ENCODE results near the gene MACROH2A2.

The MACROH2A2 gene

GRCh38 chr10:70118196-70118595, 65.5 kb downstream of the MACROH2A2 start:
- no peak overlapping the region for H4K8ac ChIP-seq (ENCODE audit: low read length)
- no peak overlapping the region for H2BK5ac ChIP-seq (ENCODE audit: low read depth, low read length, poor library complexity, severe bottlenecking)
- H4K91ac ChIP-seq (ENCODE audit: low read length), result no peak overlapping the region
- no peak overlapping the region for H3K14ac ChIP-seq (ENCODE audit: low read length in 2 of 2)
- H3K9ac ChIP-seq (ENCODE audit: low read length), result no peak overlapping the region
- H2BK15ac ChIP-seq (ENCODE audit: low read depth, poor library complexity, severe bottlenecking), result no peak overlapping the region
- H3K27me3 ChIP-seq (ENCODE audit: control insufficient read depth in 1 of 2, insufficient read depth in 1 of 2, low read length in 2 of 2), result no peaks in the 10 kb centered on the region
- H2BK120ac ChIP-seq (ENCODE audit: low read depth, low read length), result no peak overlapping the region
- 91% methylated on average over 2 of the region's 3 CpGs for WGBS
- peaks cover 55 to 89% of the 10 kb centered on the region in 2 experiments for H3K36me3 ChIP-seq (ENCODE audit: control insufficient read depth in 1 of 2, insufficient read depth in 2 of 2, low read depth in 1 of 2, low read length in 2 of 2)
- DNase-seq, result no peak
- H2BK12ac ChIP-seq (ENCODE audit: low read length in 2 of 2), result no peak overlapping the region
- no peak overlapping the region for H3K4me3 ChIP-seq (ENCODE audit: insufficient read depth in 1 of 2, low read depth in 1 of 2, low read length in 2 of 2)
- no peak overlapping the region for H3K18ac ChIP-seq (ENCODE audit: low read depth in 1 of 2, low read length in 2 of 2)
- no peaks in the 10 kb centered on the region for H3K79me1 ChIP-seq (replicated peaks; ENCODE audit: low read length, poor library complexity, severe bottlenecking)
- no peak overlapping the region for H2AFZ ChIP-seq (ENCODE audit: low read depth, low read length)
- H3K27ac ChIP-seq (ENCODE audit: low read length, poor library complexity, severe bottlenecking), result no peak overlapping the region
- H3K4ac ChIP-seq (ENCODE audit: low read depth in 1 of 2, low read length in 2 of 2), result no peak overlapping the region
- H3K9me3 ChIP-seq (ENCODE audit: control insufficient read depth, low read length), result no peaks in the 10 kb centered on the region
- no peak overlapping the region for H2AK5ac ChIP-seq (ENCODE audit: low read length, severe bottlenecking)
- H3K4me1 ChIP-seq (ENCODE audit: control insufficient read depth, insufficient read depth, low read depth, low read length), result peaks cover 11% of the 10 kb centered on the region
- no peak overlapping the region for H3K23ac ChIP-seq (ENCODE audit: low read length in 2 of 2)
- H3K4me2 ChIP-seq (ENCODE audit: low read length, poor library complexity, severe bottlenecking), result no peak overlapping the region

- Histone ChIP-seq H3K4me3 (ENCODE audit: insufficient read depth in 1 of 2, low read depth in 1 of 2, low read length in 2 of 2) (no peak overlapping the region), H3K36me3 (ENCODE audit: control insufficient read depth in 1 of 2, insufficient read depth in 2 of 2, low read depth in 1 of 2, low read length in 2 of 2) (peaks cover 49 to 86% of the 10 kb centered on the region in 2 experiments), H2AFZ (ENCODE audit: low read depth, low read length) (no peak overlapping the region), H3K79me1 (replicated peaks; ENCODE audit: low read length, poor library complexity, severe bottlenecking) (no peaks in the 10 kb centered on the region), H3K27me3 (ENCODE audit: control insufficient read depth in 1 of 2, insufficient read depth in 1 of 2, low read length in 2 of 2) (no peaks in the 10 kb centered on the region), H3K4me2 (ENCODE audit: low read length, poor library complexity, severe bottlenecking) (no peak overlapping the region), H2BK12ac (ENCODE audit: low read length in 2 of 2) (no peak overlapping the region), H4K8ac (ENCODE audit: low read length) (no peak overlapping the region), H3K18ac (ENCODE audit: low read depth in 1 of 2, low read length in 2 of 2) (no peak overlapping the region), H3K4ac (ENCODE audit: low read depth in 1 of 2, low read length in 2 of 2) (no peak overlapping the region), H3K9ac (ENCODE audit: low read length) (no peak overlapping the region), H4K91ac (ENCODE audit: low read length) (no peak overlapping the region), H3K23ac (ENCODE audit: low read length in 2 of 2) (no peak overlapping the region), H3K9me3 (ENCODE audit: control insufficient read depth, low read length) (no peaks in the 10 kb centered on the region), H3K14ac (ENCODE audit: low read length in 2 of 2) (no peak overlapping the region), H3K27ac (ENCODE audit: low read length, poor library complexity, severe bottlenecking) (no peak overlapping the region), H2BK120ac (ENCODE audit: low read depth, low read length) (no peak overlapping the region), H2AK5ac (ENCODE audit: low read length, severe bottlenecking) (no peak overlapping the region), H2BK5ac (ENCODE audit: low read depth, low read length, poor library complexity, severe bottlenecking) (no peak overlapping the region), H2BK15ac (ENCODE audit: low read depth, poor library complexity, severe bottlenecking) (no peak overlapping the region), H3K4me1 (ENCODE audit: control insufficient read depth, insufficient read depth, low read depth, low read length) (peaks cover 11% of the 10 kb centered on the region)
- no peak for DNase-seq
- WGBS, result 95% methylated on average over 6 of the region's 7 CpGs
Measured at GRCh38 chr10:70119197-70119596, 66.6 kb downstream of the MACROH2A2 start.

- Histone ChIP-seq H3K27ac (ENCODE audit: low read length, poor library complexity, severe bottlenecking) (no peak overlapping the region), H2AFZ (ENCODE audit: low read depth, low read length) (no peak overlapping the region), H3K4me3 (ENCODE audit: insufficient read depth in 1 of 2, low read depth in 1 of 2, low read length in 2 of 2) (no peak overlapping the region), H3K4me2 (ENCODE audit: low read length, poor library complexity, severe bottlenecking) (no peak overlapping the region), H2BK5ac (ENCODE audit: low read depth, low read length, poor library complexity, severe bottlenecking) (no peak overlapping the region), H3K36me3 (ENCODE audit: control insufficient read depth in 1 of 2, insufficient read depth in 2 of 2, low read depth in 1 of 2, low read length in 2 of 2) (peaks cover 49 to 88% of the 10 kb centered on the region in 2 experiments), H3K4ac (ENCODE audit: low read depth in 1 of 2, low read length in 2 of 2) (no peak overlapping the region), H3K14ac (ENCODE audit: low read length in 2 of 2) (no peak overlapping the region), H3K9me3 (ENCODE audit: control insufficient read depth, low read length) (no peaks in the 10 kb centered on the region), H4K91ac (ENCODE audit: low read length) (no peak overlapping the region), H2AK5ac (ENCODE audit: low read length, severe bottlenecking) (no peak overlapping the region), H3K18ac (ENCODE audit: low read depth in 1 of 2, low read length in 2 of 2) (no peak overlapping the region), H2BK12ac (ENCODE audit: low read length in 2 of 2) (no peak overlapping the region), H3K23ac (ENCODE audit: low read length in 2 of 2) (no peak overlapping the region), H2BK15ac (ENCODE audit: low read depth, poor library complexity, severe bottlenecking) (no peak overlapping the region), H4K8ac (ENCODE audit: low read length) (no peak overlapping the region), H3K27me3 (ENCODE audit: control insufficient read depth in 1 of 2, insufficient read depth in 1 of 2, low read length in 2 of 2) (no peaks in the 10 kb centered on the region), H3K79me1 (replicated peaks; ENCODE audit: low read length, poor library complexity, severe bottlenecking) (peaks cover under 1% of the 10 kb centered on the region), H2BK120ac (ENCODE audit: low read depth, low read length) (no peak overlapping the region), H3K9ac (ENCODE audit: low read length) (no peak overlapping the region), H3K4me1 (ENCODE audit: control insufficient read depth, insufficient read depth, low read depth, low read length) (peaks cover 11% of the 10 kb centered on the region)
- 97% methylated on average over 8 of the region's 8 CpGs for WGBS
- DNase-seq, result no peak
Measured at GRCh38 chr10:70119623-70120022, 67.0 kb downstream of the MACROH2A2 start.

GRCh38 chr10:70120417-70120816, 67.8 kb downstream of the MACROH2A2 start:
- Histone ChIP-seq H2AFZ (ENCODE audit: low read depth, low read length) (no peak overlapping the region), H3K4ac (ENCODE audit: low read depth in 1 of 2, low read length in 2 of 2) (no peak overlapping the region), H2BK12ac (ENCODE audit: low read length in 2 of 2) (no peak overlapping the region), H4K8ac (ENCODE audit: low read length) (no peak overlapping the region), H3K9me3 (ENCODE audit: control insufficient read depth, low read length) (no peaks in the 10 kb centered on the region), H2BK5ac (ENCODE audit: low read depth, low read length, poor library complexity, severe bottlenecking) (no peak overlapping the region), H2BK120ac (ENCODE audit: low read depth, low read length) (no peak overlapping the region), H3K9ac (ENCODE audit: low read length) (no peak overlapping the region), H3K23ac (ENCODE audit: low read length in 2 of 2) (no peak overlapping the region), H2BK15ac (ENCODE audit: low read depth, poor library complexity, severe bottlenecking) (no peak overlapping the region), H3K4me2 (ENCODE audit: low read length, poor library complexity, severe bottlenecking) (no peak overlapping the region), H2AK5ac (ENCODE audit: low read length, severe bottlenecking) (no peak overlapping the region), H3K18ac (ENCODE audit: low read depth in 1 of 2, low read length in 2 of 2) (no peak overlapping the region), H3K4me1 (ENCODE audit: control insufficient read depth, insufficient read depth, low read depth, low read length) (peaks cover 11% of the 10 kb centered on the region), H3K27ac (ENCODE audit: low read length, poor library complexity, severe bottlenecking) (no peak overlapping the region), H3K4me3 (ENCODE audit: insufficient read depth in 1 of 2, low read depth in 1 of 2, low read length in 2 of 2) (no peak overlapping the region), H4K91ac (ENCODE audit: low read length) (no peak overlapping the region), H3K36me3 (ENCODE audit: control insufficient read depth in 1 of 2, insufficient read depth in 2 of 2, low read depth in 1 of 2, low read length in 2 of 2) (peaks cover 44 to 85% of the 10 kb centered on the region in 2 experiments), H3K27me3 (ENCODE audit: control insufficient read depth in 1 of 2, insufficient read depth in 1 of 2, low read length in 2 of 2) (no peaks in the 10 kb centered on the region), H3K79me1 (replicated peaks; ENCODE audit: low read length, poor library complexity, severe bottlenecking) (peaks cover 2% of the 10 kb centered on the region), H3K14ac (ENCODE audit: low read length in 2 of 2) (no peak overlapping the region)
- WGBS, result 93% methylated on average over 6 of the region's 6 CpGs
- no peak for DNase-seq
